ENCODE measurements around the gene NXT2. TPM values are rescaled to one million over a fixed set of nuclear protein-coding genes. Genes with fewer than 3 reads are reported as not detected.
"Not testable (repeated sequence)": the region's sequence is repeated elsewhere in the genome, so short reads cannot be mapped to it uniquely, and the experiment has no call there.

Gene NXT2
- total RNA-seq, 1 donor from 2014 or later, result 12.3 TPM

DNA sequence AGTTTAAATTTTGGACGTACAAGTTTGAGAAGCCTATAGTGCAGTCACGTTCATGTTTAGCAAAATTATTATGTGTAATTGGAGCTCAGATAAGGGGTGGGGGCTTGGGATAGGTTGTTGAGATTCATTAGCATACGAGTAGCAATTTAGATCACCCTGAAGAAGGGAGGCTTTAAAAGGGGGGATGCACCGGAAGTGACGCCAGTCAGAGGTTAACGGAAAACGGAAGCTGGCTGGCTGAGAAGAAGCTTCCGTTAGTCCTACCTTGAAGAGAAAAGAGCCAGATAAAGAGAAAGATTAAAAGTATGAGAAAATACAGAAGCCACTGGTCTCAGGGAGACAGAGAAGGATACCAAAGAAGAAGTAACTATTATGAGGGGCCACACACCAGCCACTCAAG is 1.1 kb upstream of the NXT2 start:
- ATAC-seq (no peak), DNase-seq (no peak)
- Histone ChIP-seq H3K9me3 (no peaks in the 10 kb centered on the region), H3K36me3 (no peaks in the 10 kb centered on the region), H3K4me1 (no peaks in the 10 kb centered on the region), H3K27ac (no peak overlapping the region), H3K27me3 (ENCODE audit: low read depth) (no peaks in the 10 kb centered on the region), H3K4me3 (no peak overlapping the region)
- TF ChIP-seq, protein P1, sequence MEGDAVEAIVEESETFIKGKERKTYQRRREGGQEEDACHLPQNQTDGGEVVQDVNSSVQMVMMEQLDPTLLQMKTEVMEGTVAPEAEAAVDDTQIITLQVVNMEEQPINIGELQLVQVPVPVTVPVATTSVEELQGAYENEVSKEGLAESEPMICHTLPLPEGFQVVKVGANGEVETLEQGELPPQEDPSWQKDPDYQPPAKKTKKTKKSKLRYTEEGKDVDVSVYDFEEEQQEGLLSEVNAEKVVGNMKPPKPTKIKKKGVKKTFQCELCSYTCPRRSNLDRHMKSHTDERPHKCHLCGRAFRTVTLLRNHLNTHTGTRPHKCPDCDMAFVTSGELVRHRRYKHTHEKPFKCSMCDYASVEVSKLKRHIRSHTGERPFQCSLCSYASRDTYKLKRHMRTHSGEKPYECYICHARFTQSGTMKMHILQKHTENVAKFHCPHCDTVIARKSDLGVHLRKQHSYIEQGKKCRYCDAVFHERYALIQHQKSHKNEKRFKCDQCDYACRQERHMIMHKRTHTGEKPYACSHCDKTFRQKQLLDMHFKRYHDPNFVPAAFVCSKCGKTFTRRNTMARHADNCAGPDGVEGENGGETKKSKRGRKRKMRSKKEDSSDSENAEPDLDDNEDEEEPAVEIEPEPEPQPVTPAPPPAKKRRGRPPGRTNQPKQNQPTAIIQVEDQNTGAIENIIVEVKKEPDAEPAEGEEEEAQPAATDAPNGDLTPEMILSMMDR (IDR thresholded peaks at IDR 0.05), result no peak
- intact Hi-C loops (cut with DNase I), result no loop called here

DNA sequence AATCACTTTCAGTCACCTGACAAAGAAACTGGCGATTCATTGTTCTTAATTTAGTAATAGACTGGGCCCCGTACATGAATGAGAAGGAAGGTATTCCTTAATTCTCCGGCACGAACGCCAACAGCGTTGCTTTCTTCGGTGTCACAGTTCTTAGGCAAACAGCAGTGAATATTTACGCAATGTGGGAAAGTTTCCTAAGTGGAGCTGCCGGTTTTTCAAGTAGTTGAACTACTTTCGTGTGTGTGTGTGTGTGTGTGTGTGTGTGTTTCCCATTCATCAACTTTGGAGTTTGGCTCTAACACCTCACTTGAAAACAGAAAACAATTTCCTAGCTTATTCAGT is 651 bp downstream of the NXT2 start:
- TF ChIP-seq, protein P1 (IDR thresholded peaks at IDR 0.05), result no peak
- H3K27ac ChIP-seq, result peak overlapping the region; percentile 93
- no peak for DNase-seq
- peak; percentile 84 to 88 for ATAC-seq
- no peaks in the 10 kb centered on the region for H3K4me1 ChIP-seq
- no peaks in the 10 kb centered on the region for H3K27me3 ChIP-seq (ENCODE audit: low read depth)
- intact Hi-C loops (cut with DNase I), result no loop called here
- H3K4me3 ChIP-seq, result peak overlapping the region; percentile 61
- H3K9me3 ChIP-seq, result no peaks in the 10 kb centered on the region
- no peaks in the 10 kb centered on the region for H3K36me3 ChIP-seq

DNA sequence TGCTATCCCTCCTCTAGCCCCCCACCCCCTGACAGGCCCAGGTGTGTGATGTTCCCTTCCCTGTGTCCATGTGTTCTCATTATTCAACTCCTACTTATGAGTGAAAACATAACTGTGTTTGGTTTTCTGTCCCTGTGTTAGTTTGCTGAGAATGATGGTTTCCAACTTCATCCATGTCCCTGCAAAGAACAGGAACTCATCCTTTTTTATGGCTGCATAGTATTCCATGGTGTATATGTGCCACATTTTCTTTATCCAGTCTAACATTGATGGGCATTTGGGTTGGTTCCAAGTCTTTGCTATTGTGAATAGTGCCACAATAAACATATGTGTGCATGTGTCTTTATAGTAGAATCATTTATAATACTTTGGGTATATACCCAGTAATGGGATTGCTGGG is 2.4 kb downstream of the NXT2 start:
- H3K9me3 ChIP-seq; H3K27ac ChIP-seq; H3K4me3 ChIP-seq; DNase-seq; H3K4me1 ChIP-seq; H3K27me3 ChIP-seq (ENCODE audit: low read depth); intact Hi-C loops (cut with DNase I); ATAC-seq; H3K36me3 ChIP-seq: not testable (repeated sequence)

DNA sequence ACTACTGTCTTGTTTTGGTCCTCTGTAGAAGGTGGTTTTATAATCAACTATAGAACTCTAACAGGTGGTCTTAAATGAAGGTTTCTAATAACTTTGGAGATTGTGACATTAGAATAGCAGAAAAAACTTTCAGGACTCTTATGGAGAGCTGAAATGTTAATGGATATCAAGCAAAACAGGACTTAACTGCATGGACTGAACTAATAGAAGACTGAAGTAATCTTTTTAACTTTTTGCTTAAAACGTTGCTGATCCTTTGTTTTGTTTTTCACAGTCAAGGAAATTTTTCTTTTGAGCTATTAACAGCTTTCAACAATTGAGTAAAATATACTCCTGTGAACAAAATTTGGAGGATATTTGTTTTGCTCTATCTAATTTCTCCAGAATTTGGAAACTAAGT is 17.2 kb downstream of the NXT2 start:
- Histone ChIP-seq H3K4me3 (no peak overlapping the region), H3K4me1 (no peaks in the 10 kb centered on the region), H3K9me3 (no peaks in the 10 kb centered on the region), H3K27ac (no peak overlapping the region), H3K27me3 (ENCODE audit: low read depth) (no peaks in the 10 kb centered on the region), H3K36me3 (no peaks in the 10 kb centered on the region)
- intact Hi-C loops (cut with DNase I), result no loop called here
- TF ChIP-seq, protein P1 (IDR thresholded peaks at IDR 0.05), result no peak
- ATAC-seq, result no peak
- DNase-seq, result no peak

DNA sequence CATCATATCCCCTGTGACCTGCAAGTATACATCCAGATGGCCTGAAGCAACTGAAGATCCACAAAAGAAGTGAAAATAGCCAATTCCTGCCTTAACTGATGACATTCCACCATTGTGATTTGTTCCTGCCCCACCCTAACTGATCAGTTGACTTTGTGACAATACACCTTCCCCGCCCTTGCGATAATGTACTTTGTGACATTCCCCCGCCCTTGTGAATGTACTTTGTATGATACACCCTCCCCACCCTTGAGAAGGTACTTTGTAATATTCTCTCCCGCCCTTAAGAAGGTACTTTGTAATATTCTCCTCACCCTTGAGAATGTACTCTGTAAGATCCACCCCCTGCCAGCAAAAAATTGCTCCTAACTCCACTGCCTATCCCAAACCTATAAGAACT is 39.4 kb downstream of the NXT2 start:
- intact Hi-C loops (cut with DNase I); H3K27me3 ChIP-seq (ENCODE audit: low read depth); H3K9me3 ChIP-seq; H3K4me1 ChIP-seq; H3K4me3 ChIP-seq; H3K36me3 ChIP-seq; DNase-seq; ATAC-seq; H3K27ac ChIP-seq: not testable (repeated sequence)

DNA sequence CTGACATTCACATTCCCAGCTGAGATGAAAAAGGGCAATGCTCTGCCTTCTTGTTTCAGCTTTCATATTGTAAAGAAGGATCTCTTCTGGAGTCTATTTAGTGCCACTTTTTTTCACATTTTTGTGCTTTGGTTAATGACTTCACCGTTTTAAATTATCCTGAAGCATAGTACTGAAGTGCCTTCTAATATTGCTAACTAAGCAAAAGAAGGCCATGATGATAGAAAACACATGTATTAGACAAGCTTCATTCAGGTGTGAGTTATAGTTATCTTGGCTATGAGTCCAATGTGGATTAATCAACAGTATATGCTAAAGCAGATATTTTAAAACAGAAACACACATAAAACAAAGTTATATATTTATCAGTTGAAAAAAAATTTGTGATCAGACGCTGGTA is 40.4 kb downstream of the NXT2 start:
- intact Hi-C loops (cut with DNase I), result no loop called here
- no peak overlapping the region for H3K27ac ChIP-seq
- no peak for ATAC-seq
- TF ChIP-seq, protein P1 (IDR thresholded peaks at IDR 0.05), result no peak
- DNase-seq, result no peak
- H3K4me3 ChIP-seq, result no peak overlapping the region
- H3K36me3 ChIP-seq, result no peaks in the 10 kb centered on the region
- H3K9me3 ChIP-seq, result no peaks in the 10 kb centered on the region
- H3K4me1 ChIP-seq, result no peaks in the 10 kb centered on the region
- no peaks in the 10 kb centered on the region for H3K27me3 ChIP-seq (ENCODE audit: low read depth)

DNA sequence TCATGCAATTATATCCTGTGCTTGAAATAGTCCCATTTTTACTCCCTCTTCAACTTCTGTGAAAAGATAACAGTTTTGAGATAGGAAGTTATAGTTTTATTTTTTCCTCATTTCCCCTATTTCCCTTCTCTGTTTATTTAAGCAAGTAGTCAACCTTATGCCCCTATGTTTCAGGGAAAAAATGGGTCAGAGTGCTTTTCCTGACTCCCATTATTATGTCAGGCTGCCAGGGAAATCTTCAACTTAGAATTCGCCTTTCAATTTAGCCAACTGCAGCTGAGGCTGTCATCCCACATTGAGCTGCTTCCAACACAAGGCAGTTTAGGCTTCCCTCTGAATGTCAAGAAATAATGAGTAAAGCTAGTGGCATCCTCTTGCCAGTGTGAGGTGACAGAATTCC is 42.3 kb downstream of the NXT2 start:
- ATAC-seq, result no peak
- no peaks in the 10 kb centered on the region for H3K27me3 ChIP-seq (ENCODE audit: low read depth)

More for the DNA sequence above, 42.3 kb downstream of the NXT2 start:
- H3K36me3 ChIP-seq, result no peaks in the 10 kb centered on the region
- intact Hi-C loops (cut with DNase I), result no loop called here
- no peaks in the 10 kb centered on the region for H3K9me3 ChIP-seq
- no peak overlapping the region for H3K27ac ChIP-seq
- no peak overlapping the region for H3K4me3 ChIP-seq
- H3K4me1 ChIP-seq, result no peaks in the 10 kb centered on the region
- TF ChIP-seq, protein P1 (IDR thresholded peaks at IDR 0.05), result no peak
- no peak for DNase-seq
